Mesodermal cell (in vitro differentiated cells): ENCODE measurements around the gene BIRC6.
"Not testable (repeated sequence)": the region's sequence is repeated elsewhere in the genome, so short reads cannot be mapped to it uniquely, and the experiment has no call there.

Experiments
- H3K27ac ChIP-seq: 2 replicates; pipeline ENCODE4 v1.7.0; 2013; ENCODE audit warnings: mild to moderate bottlenecking, low read depth, low read length, moderate library complexity; ENCODE audit not compliant: severe bottlenecking
- H3K36me3 ChIP-seq: 2 replicates; pipeline ENCODE4 v1.7.1; 2013; ENCODE audit warnings: mild to moderate bottlenecking, low read length, moderate library complexity; ENCODE audit not compliant: control insufficient read depth, insufficient read depth
- H3K4me1 ChIP-seq: one replicate; pipeline ENCODE4 v1.7.1; 2013; ENCODE audit warnings: mild to moderate bottlenecking, low read length; ENCODE audit not compliant: insufficient read depth, control insufficient read depth, poor library complexity, severe bottlenecking
- H3K4me3 ChIP-seq: 2 replicates; pipeline ENCODE4 v1.7.0; 2013; ENCODE audit warnings: low read length, control low read depth, mild to moderate bottlenecking; ENCODE audit not compliant: insufficient read depth, poor library complexity, severe bottlenecking; ENCODE audit errors: extremely low read depth
- H3K9me3 ChIP-seq: 2 replicates; pipeline ENCODE4 v1.7.1; 2013; ENCODE audit warnings: mild to moderate bottlenecking, low read length, moderate library complexity; ENCODE audit not compliant: control insufficient read depth
- WGBS, 2 experiments: methylation state at CpG; one replicate each; pipeline ENCODE4 v1.1.5; 2013; ENCODE audit warnings: missing lambda C conversion rate in 2 of 2; ENCODE audit not compliant: insufficient coverage in 2 of 2; 5-methylcytosine and 5-hydroxymethylcytosine counted together

BIRC6 gene

GRCh38 chr2:32632089-32632488, 275.3 kb downstream of the BIRC6 start:
- no peak overlapping the region for H3K4me3 ChIP-seq
- no peak overlapping the region for H3K27ac ChIP-seq
- H3K36me3 ChIP-seq: peaks cover 32% of the 10 kb centered on the region
- H3K4me1 ChIP-seq: peaks cover 6% of the 10 kb centered on the region
- no peaks in the 10 kb centered on the region for H3K9me3 ChIP-seq
- 100% methylated on average over 1 of the region's 5 CpGs; no CpG with 5 or more reads in 1 of the 2 experiments for WGBS, 2 experiments

- no peaks in the 10 kb centered on the region for H3K9me3 ChIP-seq
- no CpG with 5 or more reads among the region's 3 CpGs for WGBS, 2 experiments
Observed at GRCh38 chr2:32633040-32633439, 276.2 kb downstream of the BIRC6 start.

GRCh38 chr2:32638548-32638947, 281.7 kb downstream of the BIRC6 start:
- not testable (repeated sequence) for H3K4me3 ChIP-seq, H3K9me3 ChIP-seq, H3K4me1 ChIP-seq, H3K27ac ChIP-seq
- H3K36me3 ChIP-seq: peaks cover 57% of the 10 kb centered on the region
- WGBS, 2 experiments: 100% methylated on average over 1 of the region's 5 CpGs; no CpG with 5 or more reads in 1 of the 2 experiments

More at GRCh38 chr2:32633040-32633439, 276.2 kb downstream of the BIRC6 start:
- H3K36me3 ChIP-seq: peaks cover 39% of the 10 kb centered on the region
- H3K4me3 ChIP-seq: no peak overlapping the region
- peaks cover 6% of the 10 kb centered on the region for H3K4me1 ChIP-seq
- no peak overlapping the region for H3K27ac ChIP-seq

GRCh38 chr2:32641180-32641579, 284.4 kb downstream of the BIRC6 start:
- no peak overlapping the region for H3K4me3 ChIP-seq
- H3K27ac ChIP-seq: no peak overlapping the region
- WGBS, 2 experiments: 96 to 100% methylated on average over 3 to 4 of the region's 5 CpGs
- H3K4me1 ChIP-seq: no peaks in the 10 kb centered on the region
- peaks cover 48% of the 10 kb centered on the region for H3K36me3 ChIP-seq
- H3K9me3 ChIP-seq: no peaks in the 10 kb centered on the region

GRCh38 chr2:32647180-32647651, 290.4 kb downstream of the BIRC6 start:
- no peaks in the 10 kb centered on the region for H3K4me1 ChIP-seq
- 95 to 100% methylated on average over 3 to 5 of the region's 5 CpGs for WGBS, 2 experiments
- H3K4me3 ChIP-seq: no peak overlapping the region
- no peaks in the 10 kb centered on the region for H3K9me3 ChIP-seq
- H3K27ac ChIP-seq: no peak overlapping the region
- peaks cover 26% of the 10 kb centered on the region for H3K36me3 ChIP-seq

GRCh38 chr2:32652555-32653209, 295.9 kb downstream of the BIRC6 start:
- H3K27ac ChIP-seq: no peak overlapping the region
- H3K4me3 ChIP-seq: no peak overlapping the region
- 93 to 98% methylated on average over 5 of the region's 7 CpGs for whole genome bisulfite sequencing, 2 experiments
- no peaks in the 10 kb centered on the region for H3K4me1 ChIP-seq
- H3K9me3 ChIP-seq: no peaks in the 10 kb centered on the region
- H3K36me3 ChIP-seq: peaks cover 14% of the 10 kb centered on the region

GRCh38 chr2:32656069-32656468, 299.2 kb downstream of the BIRC6 start:
- Histone ChIP-seq H3K4me1 (no peaks in the 10 kb centered on the region), H3K36me3 (peaks cover 18% of the 10 kb centered on the region), H3K9me3 (no peaks in the 10 kb centered on the region), H3K4me3 (no peak overlapping the region), H3K27ac (no peak overlapping the region)
- WGBS, 2 experiments: 94 to 100% methylated on average over 3 of the region's 3 CpGs

- Histone ChIP-seq H3K4me3 (no peak overlapping the region), H3K4me1 (no peaks in the 10 kb centered on the region), H3K27ac (no peak overlapping the region), H3K9me3 (no peaks in the 10 kb centered on the region), H3K36me3 (peaks cover 18% of the 10 kb centered on the region)
- WGBS, 2 experiments: 95 to 96% methylated on average over 7 of the region's 8 CpGs
Observed at GRCh38 chr2:32663864-32664263, 307.0 kb downstream of the BIRC6 start.

GRCh38 chr2:32666704-32667103, 309.9 kb downstream of the BIRC6 start:
- Histone ChIP-seq H3K4me3 (no peak overlapping the region), H3K9me3 (no peaks in the 10 kb centered on the region), H3K36me3 (peaks cover 20% of the 10 kb centered on the region), H3K4me1 (no peaks in the 10 kb centered on the region), H3K27ac (no peak overlapping the region)
- WGBS, 2 experiments: no CpG with 5 or more reads among the region's 1 CpG

- H3K9me3 ChIP-seq: no peaks in the 10 kb centered on the region
- no peak overlapping the region for H3K27ac ChIP-seq
- peaks cover 22% of the 10 kb centered on the region for H3K36me3 ChIP-seq
- H3K4me3 ChIP-seq: no peak overlapping the region
- no peaks in the 10 kb centered on the region for H3K4me1 ChIP-seq
- no CpG with 5 or more reads among the region's 1 CpG for WGBS, 2 experiments
Observed at GRCh38 chr2:32668254-32668653, 311.4 kb downstream of the BIRC6 start.
